GM19025 (cell line): ENCODE measurements around the gene GRIP1.
"Not testable (repeated sequence)": the region's sequence is repeated elsewhere in the genome, so short reads cannot be mapped to it uniquely, and the experiment has no call there.

Experiments used
- ATAC-seq: cut with Tn5 transposase; IDR thresholded peaks from one replicate; pipeline ENCODE4 v1.9.1; 2021; ENCODE audit warnings: mild to moderate bottlenecking, low read depth, moderate library complexity; ENCODE audit not compliant: unreplicated experiment

GRIP1 gene

DNA sequence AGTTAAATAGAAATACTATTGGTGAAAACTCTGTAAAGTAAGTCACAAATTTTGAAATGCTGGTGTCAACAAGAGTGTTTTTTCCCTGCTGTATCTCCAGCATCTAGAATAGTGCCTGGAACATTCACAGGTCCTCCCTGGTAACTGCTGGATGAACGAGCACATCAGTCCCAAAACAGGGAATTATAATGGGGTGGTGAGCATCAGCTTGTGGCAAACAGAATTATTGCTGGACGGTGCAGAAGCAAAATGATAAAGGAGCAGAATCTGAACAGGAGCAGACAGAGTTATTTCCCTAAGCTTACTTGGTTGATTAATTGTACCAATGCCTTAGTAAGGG lies 129.9 kb downstream of the GRIP1 start:
- no peak for ATAC-seq

DNA sequence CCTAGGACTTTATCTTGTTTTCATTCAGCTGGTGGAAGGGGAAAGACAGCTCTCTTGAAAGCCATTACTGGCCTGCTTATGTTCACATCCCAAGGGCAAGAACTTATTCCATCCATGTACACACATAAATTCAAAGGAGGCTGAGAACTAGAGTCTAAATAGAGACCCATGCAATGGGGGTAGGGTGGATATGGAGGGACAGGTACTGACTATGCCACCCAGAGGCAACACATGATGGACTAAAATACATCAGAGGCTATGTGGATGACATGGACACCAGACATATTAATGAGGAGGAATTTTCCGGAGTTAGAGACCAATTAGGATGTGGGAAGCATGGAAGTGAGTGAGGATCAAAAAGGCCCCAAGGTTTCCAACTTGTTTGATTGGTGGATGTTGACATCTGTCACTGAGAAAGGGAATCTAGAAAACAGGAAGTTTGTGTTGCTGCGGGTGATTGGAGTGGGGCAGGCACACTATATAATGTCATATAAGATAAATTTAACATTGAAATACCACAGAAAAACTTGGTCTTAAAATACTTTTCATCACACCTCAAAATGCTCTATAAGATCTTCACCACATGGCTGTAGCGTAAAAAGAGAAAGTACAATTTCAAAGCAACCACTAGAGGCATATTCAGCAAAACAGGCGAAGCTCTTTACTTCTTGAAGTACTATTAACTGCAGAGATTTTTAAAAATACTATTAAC lies 130.4 kb downstream of the GRIP1 start:
- ATAC-seq, result no peak

DNA sequence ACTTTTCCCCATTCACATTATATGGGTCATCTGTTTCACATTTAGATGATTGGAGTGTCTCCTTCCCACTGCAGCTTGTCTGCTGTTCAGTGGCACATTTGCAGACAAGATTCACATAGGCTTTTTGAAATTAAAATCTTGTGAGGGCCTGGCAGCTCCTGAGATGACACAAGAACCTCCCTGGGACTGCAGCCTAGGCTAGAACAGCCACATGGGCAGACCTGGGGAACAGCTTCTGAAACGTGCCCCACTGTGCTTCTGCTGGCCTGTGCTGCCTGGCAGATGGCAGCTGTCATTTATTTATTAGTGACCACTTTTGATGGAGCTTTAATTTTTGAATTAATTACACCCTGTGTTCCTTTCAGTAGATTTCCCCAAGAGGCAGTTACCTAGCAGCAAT lies 137.4 kb downstream of the GRIP1 start:
- no peak for ATAC-seq

DNA sequence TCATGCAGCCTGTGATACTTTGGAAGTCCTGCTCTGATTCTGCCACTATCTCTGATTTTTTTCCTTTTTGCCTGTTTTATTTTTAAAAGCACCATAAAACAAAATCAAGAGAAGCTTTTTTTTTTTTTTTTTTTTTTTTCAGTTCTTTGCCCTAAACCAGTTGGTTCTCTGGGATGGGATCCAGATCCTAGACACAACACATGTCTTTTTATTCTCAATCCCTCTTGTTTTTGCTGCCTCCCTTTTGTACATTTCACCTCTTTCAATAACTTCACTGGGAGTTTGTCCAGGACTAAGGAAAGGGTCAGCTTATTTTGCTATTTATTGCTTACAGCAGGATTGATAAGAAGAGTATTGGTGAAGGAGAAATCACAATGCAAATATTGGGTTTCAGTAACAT lies 139.4 kb downstream of the GRIP1 start:
- ATAC-seq, result no peak

DNA sequence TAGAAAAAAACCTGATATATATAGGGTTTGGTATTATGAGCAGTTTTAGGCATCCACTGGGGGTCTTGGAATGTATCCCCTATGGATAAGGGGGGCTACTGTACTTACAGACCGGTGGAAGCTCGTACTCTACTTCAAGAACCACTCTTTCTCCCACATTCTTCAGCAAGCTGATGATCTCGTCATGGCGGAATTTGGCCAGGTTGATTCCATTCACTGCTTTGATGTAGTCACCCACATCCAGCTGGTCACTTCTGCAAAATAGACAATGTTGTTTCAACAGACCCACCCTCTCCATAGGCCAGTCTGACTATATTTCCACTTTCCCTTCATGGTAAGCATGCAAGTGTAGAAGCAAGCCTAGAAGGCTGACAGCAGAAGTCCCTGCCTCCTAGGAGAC lies 139.9 kb downstream of the GRIP1 start:
- ATAC-seq, result no peak

DNA sequence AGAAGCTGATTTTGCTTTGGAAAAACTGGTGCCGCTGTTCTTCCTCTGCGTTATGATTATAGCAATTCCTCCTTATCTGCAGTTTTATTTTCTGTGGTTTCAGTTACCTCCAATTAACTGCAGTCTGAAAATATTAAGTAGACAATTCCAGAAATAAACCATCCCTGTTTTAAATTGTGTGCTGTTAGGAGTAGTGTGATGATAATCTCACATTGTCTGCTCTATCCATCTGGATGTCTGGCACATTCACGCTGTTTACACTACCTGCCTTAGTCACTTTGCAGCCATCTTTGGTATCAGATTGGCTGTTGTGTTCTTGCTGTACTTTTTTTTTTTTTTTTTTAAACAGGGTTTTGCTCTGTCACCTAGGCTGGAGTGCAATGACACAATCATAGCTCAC lies 141.0 kb downstream of the GRIP1 start:
- no peak for ATAC-seq

DNA sequence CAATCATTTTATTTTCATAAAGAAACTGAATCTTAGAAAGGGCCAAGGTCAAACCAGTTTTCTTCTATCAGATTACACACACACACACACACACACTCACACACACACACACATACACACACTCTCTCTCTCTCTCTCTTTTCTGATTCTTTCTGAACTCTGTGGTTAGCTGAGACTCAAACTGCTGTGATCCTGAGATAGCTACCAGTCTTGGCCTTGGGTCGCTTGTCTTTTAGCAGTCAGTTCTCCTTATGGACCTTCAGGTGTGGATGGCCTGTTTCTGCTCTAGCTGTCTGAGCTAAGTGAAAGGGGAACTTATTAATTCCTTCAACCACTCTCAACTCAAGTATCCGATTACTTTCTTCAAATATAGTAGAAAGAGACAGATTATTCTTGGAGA lies 145.1 kb downstream of the GRIP1 start:
- ATAC-seq, result no peak

DNA sequence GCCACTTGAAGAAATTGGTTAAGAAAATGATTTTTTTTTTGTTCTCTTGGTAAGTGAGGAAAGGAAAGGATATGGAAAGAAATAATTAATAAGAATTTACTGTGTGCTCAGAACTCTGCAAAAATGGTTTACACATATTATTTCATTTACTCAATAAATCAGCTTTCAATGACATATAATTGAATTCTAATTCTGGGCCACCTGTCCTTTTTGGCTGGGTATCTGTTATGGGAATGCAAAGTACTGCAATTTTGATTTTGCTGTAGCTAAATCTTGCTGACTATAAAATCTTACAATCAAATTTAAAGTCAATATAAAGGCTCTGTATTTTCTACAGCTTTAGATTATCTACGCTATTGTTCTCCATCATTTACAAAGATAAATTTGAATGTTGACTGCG lies 147.1 kb downstream of the GRIP1 start:
- no peak for ATAC-seq

DNA sequence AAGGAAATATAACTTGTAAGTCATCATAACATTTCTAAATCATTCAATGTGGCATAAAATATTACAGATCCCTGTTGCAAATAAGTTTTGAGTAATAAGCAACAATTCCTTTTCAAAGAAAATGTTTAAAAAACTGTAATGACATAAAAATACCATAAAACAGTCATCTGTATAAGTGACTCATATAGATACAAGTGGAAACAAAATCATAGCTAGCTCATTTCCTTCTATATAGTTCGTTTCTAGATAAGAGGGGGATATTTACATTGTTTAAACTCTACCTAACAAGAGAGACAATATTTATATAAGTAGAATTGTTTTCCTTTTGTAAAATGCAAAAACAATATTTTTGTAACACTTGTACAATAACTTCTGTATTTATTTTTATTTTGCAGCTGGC lies 148.9 kb downstream of the GRIP1 start:
- no peak for ATAC-seq

DNA sequence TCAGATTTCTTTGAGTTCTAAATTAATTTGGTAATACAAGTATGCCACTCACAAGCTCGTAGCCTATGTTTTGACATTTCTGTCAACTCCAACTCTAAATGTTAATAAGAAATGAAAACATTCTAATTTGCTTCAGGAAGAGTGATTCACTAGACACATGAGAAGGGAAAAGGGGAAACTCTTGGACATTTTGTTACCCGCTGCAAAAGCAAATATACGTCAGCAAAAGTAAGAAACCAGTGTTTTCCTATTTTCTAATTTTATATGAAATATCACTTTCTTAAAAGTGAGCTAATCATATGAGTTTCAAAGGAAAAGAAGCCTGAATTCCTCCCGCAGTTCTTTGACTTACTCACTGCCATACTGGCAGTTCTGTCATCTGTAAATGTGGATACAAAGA lies 162.3 kb downstream of the GRIP1 start:
- no peak for ATAC-seq

DNA sequence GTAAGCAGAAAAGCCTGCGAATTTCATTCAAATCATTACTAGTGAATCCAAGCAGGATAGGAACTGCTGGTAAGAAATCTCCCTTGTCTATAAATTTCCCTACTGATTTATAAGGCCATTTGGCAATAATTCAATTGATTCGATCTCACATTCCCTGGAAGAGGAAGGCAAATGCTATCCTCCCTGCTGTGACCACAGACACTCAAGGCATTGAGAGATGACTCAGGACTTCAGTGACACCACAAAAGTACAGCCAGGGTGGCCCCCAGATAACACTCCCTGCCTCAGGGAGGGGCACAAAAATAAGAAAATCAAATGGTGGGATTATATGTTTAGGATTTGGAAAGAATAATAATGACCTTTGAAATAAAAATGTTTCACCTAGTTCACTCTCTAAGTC lies 162.7 kb downstream of the GRIP1 start:
- ATAC-seq, result no peak

DNA sequence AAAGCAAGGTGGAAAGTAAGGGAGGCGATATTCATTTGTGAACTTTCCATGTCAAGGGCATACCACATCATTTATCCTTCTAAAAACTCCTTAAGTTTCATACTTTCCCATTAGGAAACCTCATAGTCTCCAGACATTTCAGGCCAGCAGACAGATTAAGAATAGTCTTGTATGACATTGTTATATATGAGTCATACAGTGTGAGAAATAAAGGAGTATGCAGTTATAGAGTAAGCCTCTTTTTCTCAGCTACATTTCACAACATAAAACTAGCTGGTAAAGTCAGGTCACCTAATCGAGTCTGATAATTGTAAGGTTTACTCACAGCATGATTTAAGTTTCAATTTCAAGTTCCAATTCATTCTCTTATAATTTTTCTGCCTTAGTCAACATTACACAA lies 164.3 kb downstream of the GRIP1 start:
- ATAC-seq, result no peak

DNA sequence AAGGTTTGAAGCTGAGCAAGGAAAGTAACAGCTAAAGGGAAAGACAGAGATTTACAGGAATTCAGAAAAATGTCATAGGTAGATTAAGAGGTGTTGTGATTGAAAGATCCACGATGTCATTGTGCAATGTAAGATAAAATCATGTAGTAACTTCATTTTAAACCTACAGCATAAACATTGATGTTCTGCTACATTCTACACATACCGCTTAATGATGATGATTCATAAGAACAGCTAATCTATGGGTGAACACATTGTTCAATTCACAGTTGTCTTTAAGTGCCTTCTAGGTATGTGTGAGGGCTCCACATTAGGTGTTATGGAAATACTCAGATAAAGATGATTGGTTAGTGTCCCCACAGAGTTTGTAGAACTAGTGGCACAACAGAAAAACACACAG lies 170.9 kb downstream of the GRIP1 start:
- ATAC-seq, result no peak

DNA sequence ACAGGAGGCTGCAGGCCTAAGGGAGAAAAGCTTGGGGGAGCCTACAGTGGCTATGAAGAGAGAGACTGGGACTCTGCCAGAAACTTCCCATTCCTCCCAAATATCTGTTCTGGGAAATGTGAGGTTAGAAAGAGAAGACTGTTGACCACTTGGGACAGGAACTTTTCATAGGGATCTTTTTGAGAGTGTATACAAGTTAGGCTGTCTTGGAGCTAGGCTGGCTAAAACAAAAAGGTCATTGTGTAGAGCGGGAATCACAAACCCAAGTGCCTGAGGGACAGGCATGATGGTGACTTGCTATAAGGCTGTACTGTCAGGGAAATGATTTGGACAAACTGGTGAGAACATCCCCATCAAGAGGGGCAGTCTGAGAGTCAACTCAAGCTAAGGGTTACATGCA lies 175.1 kb downstream of the GRIP1 start:
- no peak for ATAC-seq

DNA sequence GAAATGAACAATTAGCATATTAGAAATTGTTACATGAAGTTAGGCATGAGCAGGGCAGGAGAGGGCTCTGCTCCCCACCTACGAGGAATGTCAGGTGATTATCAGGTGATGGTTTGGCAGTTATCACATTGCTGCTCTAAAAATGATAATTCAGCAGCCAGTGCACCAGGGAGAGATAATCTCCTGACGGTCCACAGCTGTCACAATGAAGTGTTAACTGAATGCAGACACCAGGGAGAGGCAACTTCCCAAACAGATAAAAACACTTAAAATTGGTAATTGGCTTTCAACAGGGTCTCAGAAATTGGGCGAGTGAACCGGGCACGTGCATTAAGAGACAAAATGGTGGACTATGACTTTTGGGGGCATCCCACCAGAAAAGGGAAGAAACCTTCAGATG lies 176.0 kb downstream of the GRIP1 start:
- no peak for ATAC-seq

DNA sequence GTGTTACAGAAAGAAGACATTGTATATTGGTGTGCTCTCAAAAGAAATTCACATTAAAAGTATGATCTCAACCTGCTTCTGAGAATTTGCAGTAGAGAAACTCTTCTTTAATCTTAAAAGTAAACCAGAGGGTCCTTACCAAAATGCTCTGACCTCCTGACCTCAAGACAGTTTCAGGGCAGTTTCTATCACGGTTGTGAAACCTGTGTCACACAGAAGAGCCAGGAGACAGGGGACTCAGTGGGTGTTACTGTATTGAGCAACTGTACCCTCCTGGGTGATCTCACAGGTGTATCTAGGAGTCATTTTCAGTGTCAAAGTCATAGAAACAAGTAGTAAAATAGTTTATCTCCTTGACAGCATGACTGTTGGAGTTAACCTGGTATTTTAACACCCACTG lies 178.0 kb downstream of the GRIP1 start:
- ATAC-seq, result no peak

DNA sequence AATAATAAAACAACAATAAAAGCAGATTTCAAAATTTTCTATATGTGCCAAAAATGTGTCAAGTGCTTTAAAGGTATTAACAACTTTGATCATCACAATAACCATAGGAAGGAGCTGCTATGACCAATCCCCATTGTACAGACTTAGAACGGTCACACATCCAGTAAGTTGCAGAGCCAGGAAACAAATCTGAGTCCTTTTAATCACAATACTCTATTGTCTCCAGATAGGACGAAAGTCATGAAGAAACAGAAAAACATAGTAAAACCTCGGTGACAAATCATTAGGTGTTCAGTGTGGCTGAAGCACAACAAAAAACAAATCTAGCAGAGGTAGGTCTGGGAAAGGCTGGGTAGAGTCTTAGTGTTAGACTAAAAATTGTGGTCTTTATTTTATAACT lies 178.8 kb downstream of the GRIP1 start:
- no peak for ATAC-seq

DNA sequence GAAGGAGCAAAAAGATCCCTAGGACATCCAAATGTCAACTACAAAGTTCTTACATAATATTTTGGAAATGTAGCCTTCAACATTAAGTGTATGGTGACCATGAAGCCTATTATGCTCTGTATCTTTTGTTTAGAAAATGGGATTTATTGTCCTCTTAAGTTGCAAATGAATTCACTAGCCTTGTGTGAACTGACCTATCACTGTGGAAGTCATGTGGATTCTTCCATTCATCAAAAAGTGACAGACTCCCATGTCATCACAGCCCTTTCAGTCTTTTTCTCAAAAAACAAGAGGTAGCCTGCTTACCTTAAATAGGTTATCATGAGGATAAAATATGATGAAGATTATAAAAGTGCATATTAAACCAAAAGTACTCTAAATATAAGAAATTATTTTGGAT lies 179.9 kb downstream of the GRIP1 start:
- no peak for ATAC-seq

DNA sequence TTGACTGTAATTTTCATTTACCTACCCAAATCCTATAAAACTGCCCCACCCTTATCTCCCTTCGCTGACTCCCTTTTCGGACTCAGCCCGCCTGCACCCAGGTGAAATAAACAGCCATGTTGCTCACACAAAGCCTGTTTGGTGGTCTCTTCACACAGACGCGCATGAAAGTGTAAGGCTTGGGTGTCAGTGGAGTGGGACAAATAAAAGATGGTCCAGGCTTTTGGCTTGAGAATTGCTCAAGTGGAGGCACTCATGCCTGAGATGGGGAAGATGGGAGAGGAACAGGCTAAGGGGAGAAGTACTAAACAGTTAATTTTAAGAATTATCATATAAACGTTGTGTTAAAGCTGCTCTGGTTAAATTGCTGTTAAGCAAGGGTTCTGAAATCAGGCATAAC lies 180.8 kb downstream of the GRIP1 start:
- ATAC-seq, result not testable (repeated sequence)

DNA sequence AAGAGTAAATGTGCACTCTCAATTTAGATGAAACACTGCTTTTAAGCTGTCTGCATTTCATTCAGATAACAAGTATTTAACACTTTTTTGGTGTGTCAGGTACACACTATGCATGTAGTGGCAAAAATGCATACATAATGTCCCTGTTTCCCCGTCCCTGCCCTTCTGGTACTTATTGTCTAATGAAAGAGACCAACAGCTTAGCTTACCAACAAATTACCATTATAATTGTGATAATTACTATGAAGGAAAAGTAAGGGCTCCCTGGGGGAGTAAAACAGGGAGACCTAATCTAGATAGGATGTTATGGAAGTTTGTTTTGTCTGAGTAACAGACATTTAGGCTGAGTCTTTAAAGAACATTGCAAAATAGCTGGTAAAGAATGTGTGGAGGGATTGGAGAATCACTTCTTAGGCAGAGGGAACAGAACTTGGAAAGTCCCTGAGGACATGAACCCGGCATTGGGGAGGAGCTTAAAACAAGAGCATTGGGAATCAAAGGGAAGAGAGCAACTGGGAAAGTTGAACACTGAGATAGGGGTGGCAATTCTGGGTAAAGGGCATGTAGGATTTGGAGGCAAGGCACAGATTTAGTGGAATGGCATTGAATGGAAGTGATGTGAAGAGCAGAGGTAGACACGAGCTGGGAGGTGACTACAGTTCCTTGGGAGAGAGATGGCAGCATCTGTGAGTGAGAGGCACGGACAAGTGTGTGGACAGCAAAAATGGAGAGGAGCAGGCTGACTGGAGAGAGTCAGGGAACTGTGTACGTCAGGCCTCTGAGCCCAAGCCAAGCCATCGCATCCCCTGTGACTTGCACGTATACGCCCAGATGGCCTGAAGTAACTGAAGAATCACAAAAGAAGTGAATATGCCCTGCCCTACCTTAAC lies 181.6 kb downstream of the GRIP1 start:
- no peak for ATAC-seq

DNA sequence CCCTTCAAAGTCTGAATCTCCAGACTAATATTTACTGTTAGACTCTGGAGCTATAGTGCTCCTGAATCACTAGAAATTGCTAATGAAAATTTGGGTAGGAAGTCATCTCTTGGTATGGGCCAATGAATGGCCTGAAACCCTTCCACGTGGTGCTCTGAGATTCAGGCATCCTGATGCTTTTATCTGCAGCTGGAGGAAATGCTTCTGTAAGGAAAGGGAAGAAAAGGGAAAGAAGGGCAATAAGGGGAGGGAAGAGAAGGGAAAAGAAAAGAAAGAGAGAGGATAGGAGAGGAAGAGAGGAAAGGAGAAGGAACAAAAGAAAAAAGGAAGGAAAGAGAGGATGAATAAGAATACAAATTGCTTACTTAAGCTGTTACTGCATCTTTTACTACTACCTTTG lies 182.3 kb downstream of the GRIP1 start:
- ATAC-seq, result no peak

DNA sequence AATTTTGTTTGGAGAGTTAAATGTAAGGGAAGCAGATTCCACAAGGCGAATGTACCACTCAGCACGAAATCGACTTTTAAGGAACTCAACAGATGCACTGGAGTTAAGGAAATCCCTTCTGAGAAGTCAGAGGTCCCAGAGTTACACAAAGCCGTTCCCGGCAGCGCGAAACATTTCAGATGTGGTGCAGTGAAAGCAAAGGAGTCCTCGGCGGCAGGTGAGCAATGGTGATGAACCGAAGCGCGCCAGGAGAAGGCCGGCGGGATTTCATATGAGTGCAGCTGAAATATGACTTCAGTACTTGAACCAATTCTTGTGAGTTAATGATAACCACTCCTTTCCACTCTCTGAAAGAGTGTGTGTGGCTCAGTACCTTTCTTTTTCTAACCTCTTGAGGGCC lies 183.2 kb downstream of the GRIP1 start:
- ATAC-seq, result no peak
